DMS153 treated with DMSO at 0.1 percent for 48 hours (cell line): ENCODE results near the gene BBIP1.

Source experiments
- DNase-seq: peaks from one replicate; lab custom pipeline; 2025; ENCODE audit not compliant: unreplicated experiment; lab: John Stamatoyannopoulos, UW

BBIP1 gene, protein sequence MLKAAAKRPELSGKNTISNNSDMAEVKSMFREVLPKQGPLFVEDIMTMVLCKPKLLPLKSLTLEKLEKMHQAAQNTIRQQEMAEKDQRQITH

GRCh38 chr10:110918643-110919348, at the start of gene BBIP1:
Gene BBIP1 (minus strand): TSS chr10:110919180. CDS start chr10:110918157, 1,023 bp downstream.
- peak; percentile 99 for DNase-seq

DNA sequence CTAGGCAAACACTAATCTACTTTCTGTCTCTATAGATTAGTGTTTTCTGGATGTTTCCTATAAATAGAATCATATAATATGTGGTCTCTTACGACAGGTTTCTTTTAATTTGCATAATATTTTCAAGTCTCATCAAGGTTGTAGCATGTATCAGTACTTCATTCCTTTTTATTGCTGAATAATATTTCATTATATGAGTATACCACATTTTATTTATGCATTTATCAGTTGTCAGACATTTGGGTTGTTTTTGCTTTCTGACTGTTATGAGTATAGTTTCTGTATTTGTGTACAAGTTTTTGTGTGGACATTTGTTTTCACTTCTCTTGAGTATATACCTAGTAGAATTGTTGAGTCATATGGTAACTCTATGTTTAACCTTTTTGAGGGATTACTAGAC, 48.7 kb upstream of the BBIP1 start:
- DNase-seq: no peak

DNA sequence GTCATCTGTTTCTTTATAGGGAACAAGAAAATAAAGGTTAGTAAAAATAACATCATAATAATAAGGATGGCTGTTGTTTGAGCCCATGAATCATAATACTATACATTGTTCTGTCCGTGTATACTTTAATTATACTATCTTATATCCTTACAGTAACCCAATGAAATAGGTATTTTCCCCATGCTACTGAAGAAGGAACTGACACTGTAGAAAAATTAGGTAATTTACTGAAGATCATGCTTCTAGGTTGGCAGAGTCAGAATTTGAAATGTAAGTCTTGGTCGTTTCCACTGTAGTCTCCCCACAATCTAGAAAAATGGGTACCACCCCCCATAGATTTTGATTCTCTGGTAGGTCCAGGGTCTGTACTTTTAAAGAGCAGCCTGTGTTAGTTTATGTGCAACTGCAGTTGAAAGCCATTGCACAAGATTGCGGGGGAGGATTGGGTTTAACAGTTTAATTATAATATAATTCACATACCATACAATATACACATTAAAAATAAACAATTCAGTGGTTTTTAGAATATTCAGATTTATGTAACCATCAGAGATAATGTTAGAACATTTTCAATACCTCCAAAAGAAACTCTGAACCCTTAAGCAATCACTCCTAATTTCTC, 48.1 kb upstream of the BBIP1 start:
- DNase-seq: no peak

DNA sequence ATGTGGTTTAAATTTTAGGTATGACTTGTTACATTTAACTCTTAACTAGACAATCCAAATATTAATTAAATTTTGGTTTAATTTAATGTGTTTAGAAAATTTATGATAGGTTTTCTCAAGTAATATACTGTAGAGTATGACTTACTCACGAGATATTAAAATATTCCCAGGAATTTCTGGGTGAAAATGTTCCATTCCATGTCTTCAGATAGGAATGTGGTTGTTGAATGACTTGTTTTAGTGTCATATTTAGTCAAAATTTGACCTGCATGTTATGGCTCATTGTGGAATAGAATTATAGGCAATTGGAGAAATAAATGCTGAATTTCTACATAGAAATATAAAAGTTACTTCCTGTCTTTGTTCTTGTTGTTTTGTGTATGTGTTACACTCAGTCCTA, 47.2 kb upstream of the BBIP1 start:
- no peak for DNase-seq

GRCh38 chr10:110965216-110965615, 46.2 kb upstream of the BBIP1 start:
- no peak for DNase-seq

DNA sequence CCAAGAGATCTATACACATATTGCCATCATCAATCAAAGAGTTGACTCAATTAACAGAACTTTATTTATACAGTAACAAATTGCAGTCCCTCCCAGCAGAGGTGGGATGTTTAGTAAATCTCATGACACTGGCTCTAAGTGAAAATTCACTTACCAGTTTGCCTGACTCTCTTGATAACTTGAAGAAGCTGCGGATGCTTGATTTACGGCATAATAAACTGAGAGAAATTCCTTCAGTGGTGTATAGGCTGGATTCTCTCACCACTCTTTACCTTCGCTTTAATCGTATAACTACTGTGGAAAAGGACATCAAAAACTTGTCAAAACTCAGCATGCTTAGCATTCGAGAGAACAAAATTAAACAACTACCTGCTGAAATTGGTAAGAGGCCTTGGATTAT, 45.7 kb upstream of the BBIP1 start:
- DNase-seq: no peak

DNA sequence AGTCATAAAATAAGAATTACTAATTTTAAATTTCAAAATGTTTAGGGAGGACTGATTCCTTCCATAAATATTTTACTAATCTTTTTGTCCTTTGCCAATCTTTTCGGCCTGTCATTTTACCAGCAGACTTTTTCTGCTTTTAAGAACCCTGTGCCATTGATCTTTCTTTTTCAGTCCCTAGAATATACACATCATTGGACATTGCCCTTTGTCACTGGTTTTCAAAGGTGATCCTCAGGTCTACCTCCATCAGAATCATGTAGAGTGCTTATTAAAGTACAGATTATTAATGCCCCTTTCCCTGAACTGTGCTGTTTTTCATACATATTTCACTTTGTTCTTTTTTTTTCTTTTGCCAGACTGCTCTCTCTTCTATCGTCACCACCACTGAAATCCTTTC, 44.2 kb upstream of the BBIP1 start:
- DNase-seq: no peak

GRCh38 chr10:110962443-110962842, 43.5 kb upstream of the BBIP1 start:
- no peak for DNase-seq

- no peak for DNase-seq
Observed at GRCh38 chr10:110960333-110960712, 41.3 kb upstream of the BBIP1 start.

GRCh38 chr10:110959379-110960332, 40.7 kb upstream of the BBIP1 start:
- no peak for DNase-seq

DNA sequence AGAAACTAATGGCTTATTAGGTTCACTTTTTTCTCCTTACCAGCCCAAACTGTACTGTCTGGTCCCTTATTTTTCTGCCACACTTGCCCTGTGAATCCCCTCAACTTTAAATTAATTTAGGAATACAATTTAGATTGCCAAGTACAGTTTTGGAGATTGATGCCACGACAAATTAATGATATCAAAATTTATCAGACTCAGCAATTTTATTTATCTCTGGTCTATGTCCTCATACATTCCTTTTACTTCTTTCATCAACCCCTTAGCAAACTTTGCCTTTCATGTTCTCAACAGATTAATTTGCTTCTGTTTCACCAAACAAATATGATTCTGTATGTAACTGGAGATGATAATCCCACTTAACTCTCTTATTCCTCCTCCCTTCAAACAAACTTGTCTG, 38.6 kb upstream of the BBIP1 start:
- no peak for DNase-seq

- DNase-seq: no peak
Observed at GRCh38 chr10:110951381-110951780, 32.4 kb upstream of the BBIP1 start.

GRCh38 chr10:110947061-110947595, 28.1 kb upstream of the BBIP1 start:
- no peak for DNase-seq

- DNase-seq: no peak
Observed at GRCh38 chr10:110946496-110946895, 27.5 kb upstream of the BBIP1 start.

GRCh38 chr10:110944792-110945396, 25.9 kb upstream of the BBIP1 start:
- DNase-seq: no peak

DNA sequence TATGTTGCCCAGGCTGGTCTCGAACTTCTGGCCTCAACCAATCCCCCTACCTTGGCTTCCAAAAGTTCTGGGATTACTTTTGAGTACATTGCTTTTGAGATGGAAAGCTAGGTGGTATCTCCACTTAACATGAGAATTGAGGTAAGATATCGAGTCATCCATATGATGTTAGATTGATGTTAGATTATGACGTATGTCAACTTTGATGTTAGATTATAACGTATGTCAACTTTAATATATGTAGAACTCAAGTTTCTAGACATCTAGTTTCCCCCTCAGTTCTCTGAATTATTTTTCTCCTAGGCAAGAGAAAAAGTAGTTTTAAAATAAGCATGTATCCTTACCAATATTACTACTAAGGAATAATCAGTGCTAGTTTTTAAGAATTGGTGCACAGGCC, 20.4 kb upstream of the BBIP1 start:
- no peak for DNase-seq

DNA sequence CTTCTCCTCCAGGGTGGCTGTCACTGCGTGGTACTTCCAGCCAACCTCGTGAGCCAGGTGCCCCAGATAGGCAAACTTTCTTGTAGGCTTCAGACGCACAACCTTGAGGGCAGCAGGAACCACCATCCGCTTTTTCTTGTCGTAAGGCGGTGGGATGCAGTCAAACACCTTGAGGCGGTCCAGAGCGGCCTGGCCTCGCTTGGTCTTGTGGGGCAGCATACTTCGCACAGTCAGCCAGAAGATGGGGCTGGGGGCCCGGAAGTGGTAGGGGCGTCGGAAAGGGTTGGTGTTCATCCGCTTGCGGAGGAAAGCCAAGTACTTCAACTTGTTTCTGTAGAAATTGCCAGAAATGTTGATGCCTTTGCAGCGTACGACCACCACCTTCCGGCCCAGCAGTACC, 17.8 kb upstream of the BBIP1 start:
- no peak for DNase-seq

DNA sequence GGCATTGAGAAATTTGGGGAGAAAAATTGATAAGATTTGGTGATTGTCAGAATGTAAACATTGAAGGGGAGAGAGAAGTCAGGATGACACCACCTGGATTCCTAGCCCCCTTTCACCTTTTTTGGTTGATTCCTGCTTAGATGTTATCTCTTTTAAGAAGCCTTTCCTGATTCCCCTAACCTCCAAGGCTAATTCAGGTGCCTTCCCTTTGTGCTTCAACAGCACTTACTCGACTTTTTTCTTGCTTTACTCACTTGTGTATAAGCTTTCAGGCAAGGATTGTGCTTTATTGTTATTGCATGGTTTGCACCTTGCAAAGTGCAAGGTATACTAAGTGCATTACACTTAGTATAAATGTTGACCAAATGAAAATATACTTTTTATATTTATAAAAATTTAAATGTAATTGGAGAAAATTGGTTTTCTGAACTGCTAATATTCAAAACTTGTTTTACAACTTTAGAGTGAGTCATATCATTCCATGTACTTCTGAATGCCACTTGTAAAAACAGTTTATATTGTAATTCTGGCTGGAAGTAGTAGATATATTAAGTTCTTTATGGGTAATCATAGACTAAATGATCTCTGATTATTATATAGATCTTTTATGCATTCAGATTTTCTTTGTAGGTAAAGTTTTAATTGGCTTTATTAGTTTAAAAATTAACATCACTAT, 13.7 kb upstream of the BBIP1 start:
- no peak for DNase-seq

- DNase-seq: no peak
Observed at GRCh38 chr10:110931769-110932381, 12.9 kb upstream of the BBIP1 start.

GRCh38 chr10:110927461-110927860, 8.5 kb upstream of the BBIP1 start:
- no peak for DNase-seq
